Upper lobe of left lung (tissue), 4 donors: ENCODE data around the gene AVEN.

Source experiments
- CTCF ChIP-seq, 6 experiments: fragments of 450-650 bp in 4 of 6; fragments of 200-600 bp in 2 of 6; sonication (generic) in 2 of 6; IDR thresholded peaks; one replicate each; pipeline ENCODE4 v1.5.1; 2016 to 2019; ENCODE audit warnings: antibody characterized with exemption in 6 of 6
- POLR2AphosphoS5 ChIP-seq, 2 donors: sonication (generic); formaldehyde crosslinking; IDR thresholded peaks; one replicate each; pipeline ENCODE4 v1.5.1; 2017; ENCODE audit warnings: antibody characterized with exemption in 2 of 2

- TF ChIP-seq CTCF (IDR thresholded peaks at IDR 0.05): no peak
- TF ChIP-seq POLR2AphosphoS5 (IDR thresholded peaks at IDR 0.05): no peak
These were observed 126.7 kb downstream of the AVEN start for GRCh38 chr15:33912326-33912725.
